Measurements from ENCODE around the gene NDFIP1.

NDFIP1 gene

DNA sequence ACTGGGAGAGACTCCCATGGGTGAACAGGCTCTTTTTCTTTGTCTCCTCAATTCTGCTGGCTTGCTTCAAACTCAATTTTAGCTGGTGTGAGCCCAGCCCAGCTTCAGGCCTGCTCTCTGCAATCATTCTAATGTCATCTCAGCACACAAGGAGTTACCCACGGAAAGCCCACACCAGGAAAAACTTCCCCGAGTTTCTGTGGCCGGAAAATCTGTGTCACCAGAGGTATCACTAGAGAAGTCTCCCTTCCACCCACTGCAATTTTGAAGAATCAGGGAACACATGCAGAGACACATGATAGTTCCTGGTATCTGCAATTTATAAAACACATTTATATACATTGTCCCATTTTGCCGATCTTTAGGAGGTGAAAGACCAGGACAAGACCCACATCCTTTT lies 13.5 kb upstream of the NDFIP1 start:
- no peak for DNase-seq

DNA sequence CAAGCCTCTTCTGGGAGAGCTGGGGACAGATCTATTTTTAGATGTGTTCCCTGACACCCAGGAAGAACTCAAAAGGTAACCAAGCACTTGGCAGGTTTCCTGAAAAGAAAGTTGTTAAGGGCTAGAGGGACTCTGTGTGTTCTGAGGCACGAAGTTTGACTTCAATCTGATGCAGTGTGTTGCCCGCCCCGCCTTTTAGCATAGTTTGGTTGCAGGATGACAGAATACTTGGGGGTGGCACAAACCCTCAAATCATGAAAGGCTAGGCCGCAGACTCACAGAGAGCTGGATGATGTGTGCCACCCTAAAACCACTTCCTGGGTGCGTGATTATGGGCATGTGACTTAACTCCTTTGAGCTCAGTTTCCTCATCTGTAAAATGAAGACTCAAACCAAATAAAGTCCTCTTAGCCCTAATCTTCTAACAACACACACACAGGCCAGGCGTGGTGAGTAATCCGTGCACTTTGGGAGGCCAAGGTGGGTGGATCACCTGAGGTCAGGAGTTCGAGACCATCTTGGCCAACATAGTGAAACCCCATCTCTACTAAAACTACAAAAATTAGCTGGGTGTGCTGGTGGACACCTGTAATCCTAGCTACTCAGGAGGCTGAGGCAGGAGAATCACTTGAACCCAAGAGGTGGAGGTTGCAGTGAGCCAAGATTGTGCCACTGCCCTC lies 12.8 kb upstream of the NDFIP1 start:
- DNase-seq, result no peak

DNA sequence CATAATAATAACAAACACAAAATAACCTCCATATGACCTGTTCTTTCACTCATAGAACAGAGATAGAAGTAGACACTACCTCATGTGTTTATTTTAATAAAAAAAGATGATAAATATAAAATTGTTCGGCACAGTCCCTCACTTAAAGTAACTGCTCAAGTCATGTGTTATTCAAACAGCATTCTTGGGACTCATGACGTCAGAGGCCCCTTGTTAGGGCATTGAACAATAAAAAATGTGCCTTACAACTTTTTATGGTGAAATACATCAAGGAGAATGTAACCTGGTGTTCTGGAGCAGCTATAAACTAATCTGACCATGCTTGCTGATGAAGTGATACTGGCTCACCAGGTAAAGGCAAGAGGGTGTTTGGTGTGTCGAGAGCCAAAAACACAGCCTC lies 12.2 kb upstream of the NDFIP1 start:
- no peak for DNase-seq

DNA sequence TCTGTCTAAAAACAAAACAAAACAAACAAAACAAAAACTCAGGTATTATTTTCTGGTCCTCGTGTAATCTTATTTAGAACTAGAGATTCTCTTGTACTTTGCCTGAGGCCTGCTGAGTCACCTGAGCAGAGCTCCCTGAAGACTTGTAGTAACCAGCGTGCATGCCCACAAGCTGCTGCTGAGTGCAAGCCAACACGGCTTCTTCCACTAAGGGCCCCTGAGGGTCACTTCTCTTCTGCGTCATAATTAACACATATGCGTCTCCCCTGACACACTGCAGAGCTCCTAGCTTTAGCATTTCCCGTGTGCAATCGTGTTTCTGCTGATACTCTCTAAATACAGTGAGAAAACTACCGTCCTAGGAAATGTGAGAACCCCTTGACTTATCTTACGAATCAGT lies 10.9 kb upstream of the NDFIP1 start:
- no peak for DNase-seq

DNA sequence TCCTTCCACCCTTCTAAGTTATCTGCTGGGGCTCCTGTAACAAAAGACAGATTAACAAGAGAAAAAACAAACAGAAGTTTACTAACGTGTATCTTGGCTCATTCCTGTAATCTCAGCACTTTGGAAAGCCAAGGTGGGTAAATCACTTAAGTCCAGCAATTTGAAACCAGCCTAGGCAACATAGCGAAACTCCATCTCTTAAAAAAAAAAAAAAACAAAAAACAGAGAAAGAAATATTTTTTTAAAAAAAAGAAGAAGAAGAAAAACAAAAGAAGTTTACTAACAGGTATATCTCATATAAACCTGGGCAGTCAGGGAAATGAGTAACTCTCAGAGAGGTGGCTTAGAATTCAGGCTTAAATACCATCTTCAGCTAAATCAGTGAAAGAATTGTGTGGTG lies 10.3 kb upstream of the NDFIP1 start:
- no peak for DNase-seq

DNA sequence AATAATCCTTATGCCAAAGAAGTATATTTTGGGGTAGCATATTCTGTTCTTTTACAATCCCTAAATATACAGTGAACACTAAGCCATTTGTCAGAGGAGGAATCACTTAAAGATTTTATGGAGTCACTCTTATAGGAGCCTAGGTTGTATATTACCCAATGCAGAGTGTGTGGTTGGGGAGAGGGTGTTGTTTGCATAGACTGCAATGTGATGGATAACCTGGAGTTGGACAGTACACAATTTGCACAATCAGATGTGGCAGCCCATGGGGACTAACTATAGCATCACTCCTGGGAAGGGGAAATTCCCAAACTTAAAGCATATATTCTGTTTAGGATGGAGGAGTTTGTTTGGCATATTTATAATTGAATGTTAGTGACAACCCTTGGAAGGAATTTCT lies 9.6 kb upstream of the NDFIP1 start:
- no peak for DNase-seq

DNA sequence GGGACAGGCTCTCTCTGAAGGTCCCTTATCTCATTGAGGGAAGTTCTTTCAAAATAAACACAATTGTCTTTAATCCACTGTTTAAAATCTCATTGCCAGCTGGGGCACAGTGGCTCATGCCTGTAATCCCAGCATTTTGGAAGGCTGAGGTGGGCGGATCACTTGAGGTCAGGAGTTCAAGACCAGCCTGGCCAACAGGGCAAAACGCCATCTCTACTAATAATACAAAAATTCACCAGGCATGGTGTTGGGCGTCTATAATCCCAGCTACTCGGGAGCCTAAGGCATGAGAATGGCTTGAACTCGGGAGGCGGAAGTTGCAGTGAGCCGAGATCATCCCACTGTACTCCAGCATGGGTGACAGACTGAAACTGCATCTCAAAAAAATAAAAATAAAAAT lies 8.3 kb upstream of the NDFIP1 start:
- DNase-seq, result no peak

DNA sequence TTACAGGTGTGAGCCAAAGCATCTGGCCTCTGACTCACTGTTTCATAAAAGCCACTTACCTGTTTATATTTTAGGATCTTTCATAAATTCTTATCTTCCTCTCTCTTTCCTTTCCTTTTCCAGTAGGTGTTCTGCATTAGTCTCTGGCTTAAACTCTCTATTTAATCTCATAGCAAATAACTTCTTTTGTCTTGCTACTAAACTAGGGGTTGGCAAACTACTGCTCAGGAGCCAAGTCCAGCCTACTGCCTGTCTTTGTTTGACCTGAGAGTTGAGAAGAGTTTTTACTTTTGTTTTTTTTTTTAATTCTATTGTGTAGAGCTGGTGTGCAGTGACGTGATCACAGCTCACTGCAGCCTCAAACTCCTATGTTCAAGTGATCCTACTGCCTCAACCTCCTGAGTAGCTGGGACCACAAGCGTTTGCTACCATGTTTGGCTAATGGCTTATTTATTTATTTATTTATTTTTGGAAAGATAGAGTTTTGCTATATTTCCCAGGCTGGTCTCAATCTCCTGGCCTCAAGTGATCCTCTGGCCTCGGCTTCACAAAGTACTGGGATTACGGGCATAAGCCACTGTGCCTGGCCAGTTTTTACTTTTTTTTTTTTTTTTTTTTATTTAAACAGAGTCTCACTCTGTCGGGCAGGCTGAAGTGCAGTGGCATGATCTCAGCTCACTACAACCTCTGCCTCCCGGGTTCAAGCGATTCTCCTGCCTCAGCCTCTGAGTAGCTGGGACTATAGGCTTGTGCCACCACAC lies 5.4 kb upstream of the NDFIP1 start:
- no peak for DNase-seq

DNA sequence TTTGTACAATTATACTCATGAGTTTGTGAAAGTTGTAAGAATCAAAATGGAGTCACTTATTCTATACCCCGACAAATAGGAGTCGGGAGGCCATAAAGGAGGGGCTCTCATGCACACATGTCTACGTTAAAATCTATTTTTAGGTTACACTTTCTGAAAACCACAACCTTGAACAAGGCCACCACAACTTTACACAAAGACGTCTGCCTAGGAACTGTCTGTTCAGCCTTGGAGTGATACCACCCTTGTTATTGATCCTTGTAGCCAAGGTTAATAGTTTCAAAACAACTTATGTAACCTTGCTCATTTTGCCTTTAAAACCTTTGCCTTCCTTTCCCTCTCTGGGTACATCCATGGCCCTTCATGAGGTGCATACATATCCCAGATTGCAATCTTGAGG lies 4.1 kb upstream of the NDFIP1 start:
- DNase-seq, result no peak

DNA sequence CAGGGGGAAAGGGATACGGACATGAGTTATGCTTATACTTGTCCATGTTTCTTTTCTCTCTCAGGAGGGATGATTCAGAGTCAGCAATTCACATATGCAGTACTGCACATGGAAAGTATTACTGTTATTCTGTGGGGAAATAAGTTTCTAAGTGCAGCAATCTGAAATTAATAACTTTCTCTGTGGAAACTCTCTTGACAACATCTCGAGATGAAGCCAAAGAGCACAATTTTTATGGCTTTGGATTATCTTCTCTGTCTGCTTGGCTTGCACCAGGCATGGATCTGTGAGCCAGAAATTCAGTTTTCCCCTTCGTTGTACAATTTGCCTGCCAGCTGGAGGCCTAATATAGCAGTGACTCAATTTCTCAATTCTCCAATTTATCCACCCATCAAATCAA lies 2.5 kb upstream of the NDFIP1 start:
- DNase-seq, result no peak

DNA sequence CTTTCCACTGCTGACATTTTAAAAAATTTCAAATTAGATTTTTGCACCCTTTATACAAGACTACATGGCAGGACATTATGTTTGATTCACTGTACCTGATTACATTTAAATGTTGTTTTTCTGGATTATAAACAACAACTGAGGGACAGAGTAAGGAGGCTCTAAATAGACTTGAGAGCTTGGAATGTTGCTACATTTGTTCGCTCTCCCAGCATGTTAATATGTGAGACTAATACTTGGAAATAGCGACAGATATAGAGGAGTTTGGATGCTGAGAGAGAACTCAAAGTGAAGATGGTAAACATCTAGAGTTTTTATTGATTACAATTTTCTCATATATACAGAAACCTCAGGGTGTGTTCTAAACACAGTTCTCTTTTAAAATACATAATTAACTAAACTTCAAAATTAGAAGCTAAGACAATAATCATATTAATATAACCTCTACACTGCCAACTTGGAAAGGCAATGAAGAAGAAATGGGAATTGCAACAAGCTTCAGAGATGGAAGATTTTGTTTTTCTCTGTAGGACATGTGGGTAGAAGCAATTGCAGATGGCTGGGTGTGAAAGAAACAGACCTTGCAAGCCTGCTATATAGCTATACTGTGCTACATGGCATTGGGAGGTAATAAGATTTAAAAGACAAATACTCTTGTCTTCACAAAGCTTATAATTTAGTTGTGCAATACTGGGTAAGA lies 1.4 kb upstream of the NDFIP1 start:
- no peak for DNase-seq

DNA sequence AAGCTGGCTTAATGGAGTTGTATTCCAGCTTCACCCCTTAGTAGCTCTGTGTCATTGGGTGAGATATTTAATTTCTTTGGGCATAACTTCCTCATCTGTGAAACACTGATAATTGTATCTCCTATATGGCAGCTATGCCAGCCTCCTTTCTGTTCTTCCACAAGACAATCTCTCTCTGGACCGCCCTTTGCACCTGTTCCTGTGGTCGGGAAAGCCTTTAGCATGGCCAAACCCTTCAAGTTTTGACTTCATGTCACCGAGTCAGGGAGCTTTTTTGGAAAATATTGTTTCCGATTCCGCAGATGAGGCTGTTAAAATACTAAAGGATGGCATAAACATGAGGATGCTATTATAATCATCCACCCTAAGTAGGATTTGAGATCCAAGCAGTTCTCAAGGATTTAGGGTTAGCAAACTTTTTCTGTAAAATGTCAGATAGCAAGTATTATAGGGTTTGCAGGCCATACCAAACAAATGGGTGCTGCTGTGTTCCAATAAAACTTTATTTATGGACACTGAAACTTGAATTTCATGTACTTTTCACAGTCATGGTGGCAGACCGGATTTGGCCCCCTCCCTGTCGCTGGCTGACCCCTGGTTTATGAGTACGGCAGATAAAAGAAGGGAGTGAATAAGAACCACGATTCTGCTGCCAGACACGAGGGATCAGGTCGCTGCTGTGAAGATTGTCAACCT lies 695 bp upstream of the NDFIP1 start:
- no peak for DNase-seq

DNA sequence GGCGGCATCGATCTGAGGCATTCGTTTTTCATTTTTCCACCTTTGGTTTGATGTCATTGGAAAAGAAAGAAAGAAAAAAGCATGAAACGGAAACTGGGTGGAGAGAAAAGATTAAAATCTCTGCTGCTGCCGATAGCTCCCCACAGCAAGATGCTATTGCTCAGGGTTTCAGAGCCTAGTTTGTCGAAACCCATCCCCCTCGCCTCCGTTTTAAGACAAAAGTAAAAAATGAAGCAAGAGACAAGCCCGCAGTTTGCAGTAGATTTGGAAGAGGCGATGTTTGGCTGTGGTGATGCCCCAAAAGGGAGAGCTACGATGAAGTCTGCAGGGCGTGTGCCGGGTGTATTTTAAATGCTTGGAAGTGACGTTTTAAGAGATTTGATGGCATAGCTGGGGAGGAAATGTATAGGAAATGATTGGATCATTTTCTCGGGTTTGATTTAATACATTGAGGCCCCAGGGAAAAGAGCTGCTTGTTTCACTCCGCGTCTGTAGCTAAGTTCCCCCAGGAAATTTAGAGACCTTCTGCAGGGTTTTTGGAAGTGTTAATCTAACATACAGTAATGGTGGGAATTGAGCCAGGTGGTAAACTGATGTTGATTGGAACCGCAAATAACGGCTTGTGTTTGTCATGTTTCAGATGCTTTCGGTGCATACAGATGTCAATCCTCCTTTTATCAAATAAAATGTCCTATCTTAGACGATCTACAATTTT lies 909 bp downstream of the NDFIP1 start:
- DNase-seq, result peak in 1 of 2 donors; percentile 60

DNA sequence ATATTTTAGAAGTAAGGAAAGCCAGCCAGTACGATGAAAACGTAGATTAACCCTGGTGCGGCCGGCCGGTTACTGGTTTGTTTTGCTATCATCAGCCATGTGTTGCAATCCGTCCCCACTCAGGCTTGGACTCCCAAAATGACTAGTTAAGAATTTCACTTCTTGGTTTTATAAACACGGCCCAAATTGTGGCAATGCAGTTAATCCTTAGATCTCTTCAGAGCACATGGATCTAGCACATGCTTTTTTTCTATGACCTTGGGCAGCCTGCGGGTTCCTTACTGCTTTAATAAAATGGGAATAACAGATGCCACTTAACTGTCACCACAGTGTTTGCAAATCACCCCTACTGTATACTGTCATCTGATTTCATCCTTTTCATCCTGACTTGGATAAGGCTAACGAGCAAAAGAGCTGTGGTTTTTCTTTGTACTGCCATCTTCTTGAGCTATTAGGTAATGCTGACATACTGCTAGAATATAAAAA lies 1.5 kb downstream of the NDFIP1 start:
- peak; percentile 3 to 29 for DNase-seq

DNA sequence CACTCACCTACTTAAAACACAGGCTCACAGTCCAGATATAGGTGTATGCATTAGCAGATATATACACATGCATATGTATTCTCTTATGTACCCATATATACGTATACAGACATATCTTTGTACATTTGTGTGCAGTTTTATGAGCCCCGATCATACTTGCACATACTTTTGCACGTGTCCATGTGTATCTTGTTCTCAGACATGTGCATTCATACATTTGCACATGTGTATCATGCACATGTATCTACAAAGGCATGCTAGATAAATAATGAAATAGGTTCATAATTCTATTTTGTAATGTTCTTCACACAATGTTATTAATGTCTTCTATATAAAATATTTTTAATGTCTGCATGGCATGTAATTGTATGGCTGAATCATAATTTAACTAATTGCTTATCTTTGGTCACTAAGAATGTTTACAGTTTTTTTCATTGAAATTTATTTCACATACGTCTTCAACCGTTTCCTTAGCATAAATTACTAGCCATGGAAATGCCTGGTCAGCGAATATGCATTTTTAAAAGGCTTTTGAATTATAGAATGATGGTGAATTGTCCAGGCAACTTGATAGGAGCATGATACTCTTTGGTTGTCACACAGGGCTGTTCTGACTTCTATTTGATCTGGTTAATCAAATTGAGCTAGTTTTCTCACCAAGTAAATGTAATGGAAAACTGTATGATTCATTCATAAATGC lies 2.6 kb downstream of the NDFIP1 start:
- no peak for DNase-seq

DNA sequence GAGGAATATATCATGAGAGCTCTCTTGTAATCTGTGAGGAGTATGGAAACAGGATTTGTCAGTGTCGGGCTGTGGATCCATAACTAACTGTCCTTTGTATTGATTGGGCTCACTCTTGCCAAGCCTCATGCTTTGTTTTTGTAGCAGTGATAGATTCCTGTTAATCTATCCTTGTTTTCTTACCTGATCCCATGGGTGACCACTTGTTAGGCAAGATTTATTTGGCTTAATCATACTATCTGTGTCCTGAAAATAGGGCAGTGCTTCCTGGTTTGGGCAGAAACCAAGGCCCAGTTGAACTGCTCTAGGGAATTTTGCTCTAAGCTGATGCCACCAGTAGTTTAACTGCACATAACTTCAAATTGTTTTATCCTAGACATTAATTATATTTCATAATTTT lies 6.1 kb downstream of the NDFIP1 start:
- no peak for DNase-seq

DNA sequence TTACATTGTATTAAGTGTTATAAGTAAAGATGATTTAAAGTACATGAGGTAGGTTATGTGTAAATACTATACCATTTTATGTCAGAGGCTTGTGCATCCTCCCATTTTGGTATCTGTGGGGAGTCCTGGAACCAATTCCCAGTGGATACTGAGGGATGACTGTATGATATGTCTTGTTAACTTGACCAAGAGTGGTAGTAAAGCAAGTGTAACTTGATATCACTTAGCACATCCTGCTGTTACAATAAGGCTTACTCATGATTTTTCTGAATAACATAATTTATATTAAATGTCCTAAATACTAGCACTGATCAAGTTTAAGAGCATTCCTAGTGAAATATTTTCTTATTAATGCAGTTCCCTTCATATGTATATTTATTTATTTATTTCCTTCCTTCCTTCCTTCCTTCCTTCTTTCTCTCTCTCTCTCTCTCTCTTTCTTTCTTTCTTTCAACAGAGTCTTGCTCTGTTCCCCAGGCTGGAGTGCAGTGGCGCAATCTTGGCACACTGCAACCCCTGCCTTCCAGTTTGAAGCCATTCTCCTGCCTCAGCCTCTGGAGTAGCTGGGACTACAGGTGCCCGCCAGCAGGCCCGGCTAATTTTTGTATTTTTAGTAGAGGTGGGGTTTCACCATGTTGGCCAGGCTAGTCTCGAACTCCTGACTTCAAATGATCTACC lies 7.5 kb downstream of the NDFIP1 start:
- DNase-seq, result no peak

DNA sequence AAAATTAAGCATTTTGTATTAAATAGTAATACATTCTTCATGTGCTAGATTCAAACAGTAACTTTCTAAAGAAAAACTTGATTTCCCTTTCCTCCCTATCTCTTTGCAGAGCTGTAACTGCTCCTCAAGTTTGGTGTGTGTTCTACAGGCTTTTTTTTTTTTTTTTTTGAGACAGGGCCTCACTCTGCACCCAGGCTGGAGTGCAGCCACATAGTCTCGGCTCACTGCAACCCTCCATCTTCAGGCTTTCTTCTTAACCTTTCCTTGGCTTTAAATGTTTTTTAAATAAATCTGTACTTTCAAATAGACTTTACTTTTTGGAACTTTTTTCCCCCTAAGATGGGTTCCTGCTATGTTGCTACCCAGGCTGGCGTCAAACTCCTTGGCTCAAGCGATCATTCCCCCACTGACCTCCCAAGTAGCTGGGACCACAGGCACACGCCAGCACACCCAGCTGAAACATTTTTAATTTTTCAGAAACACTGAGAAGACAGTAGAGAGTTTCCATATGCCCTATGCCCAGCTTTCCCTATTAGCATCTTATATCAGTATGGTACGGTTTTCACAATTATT lies 9.1 kb downstream of the NDFIP1 start:
- no peak for DNase-seq

DNA sequence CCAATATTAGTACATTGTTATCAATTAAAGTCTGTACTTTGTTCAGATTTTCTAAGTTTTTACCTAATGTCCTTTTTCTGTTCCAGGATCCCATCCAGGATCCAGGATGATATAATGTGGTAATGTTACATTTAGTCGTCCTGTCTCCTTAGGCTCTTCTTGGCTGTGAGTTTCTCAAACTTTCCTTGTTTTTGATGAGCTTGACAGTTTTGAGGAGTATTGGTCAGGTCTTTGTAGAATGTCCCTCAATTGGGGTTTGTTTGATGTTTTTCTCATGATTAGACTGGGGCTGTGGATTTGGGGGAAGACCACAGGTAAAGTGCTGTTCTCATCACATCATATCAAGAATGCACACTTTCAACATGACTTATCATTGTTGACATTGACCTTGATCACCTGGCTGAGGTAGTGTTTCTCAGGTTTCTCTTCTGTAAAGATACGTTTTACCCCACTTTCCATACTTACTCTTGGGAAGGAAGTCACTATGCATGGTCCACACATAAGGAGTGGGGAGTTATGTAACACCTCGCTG lies 9.6 kb downstream of the NDFIP1 start:
- DNase-seq, result no peak

DNA sequence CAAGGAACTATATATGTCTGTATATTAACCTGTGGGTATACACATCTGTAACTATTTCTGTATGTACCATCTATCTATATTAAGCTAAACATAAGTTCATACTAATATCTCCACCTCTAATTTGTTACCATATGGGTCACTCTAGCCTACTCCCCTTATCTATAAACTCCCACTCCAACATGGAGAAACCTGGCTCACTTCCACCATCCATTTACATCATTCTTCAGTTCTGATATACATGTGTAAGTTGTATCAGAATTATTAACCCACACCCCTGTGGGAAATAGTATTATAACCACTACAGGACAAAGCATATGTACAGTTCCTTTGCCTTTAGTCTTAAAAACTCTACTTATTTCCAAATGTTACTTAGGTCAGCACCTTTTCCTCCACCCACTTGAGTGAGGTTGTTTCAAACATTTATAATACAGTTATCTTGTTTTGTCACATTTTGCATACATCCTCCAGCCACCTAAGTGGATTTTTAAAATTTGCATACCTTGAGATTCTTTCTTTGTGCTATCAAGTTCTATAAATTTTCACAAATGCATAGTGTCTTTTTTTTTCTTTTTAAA lies 10.6 kb downstream of the NDFIP1 start:
- no peak for DNase-seq
